GM19240 (cell line): ENCODE measurements around the gene SSTR3.

Source experiments
- DNase-seq: peaks from one replicate; pipeline ENCODE4 v3.0.0; 2011; ENCODE audit warnings: low spot score; ENCODE audit not compliant: insufficient read length

The SSTR3 gene

DNA sequence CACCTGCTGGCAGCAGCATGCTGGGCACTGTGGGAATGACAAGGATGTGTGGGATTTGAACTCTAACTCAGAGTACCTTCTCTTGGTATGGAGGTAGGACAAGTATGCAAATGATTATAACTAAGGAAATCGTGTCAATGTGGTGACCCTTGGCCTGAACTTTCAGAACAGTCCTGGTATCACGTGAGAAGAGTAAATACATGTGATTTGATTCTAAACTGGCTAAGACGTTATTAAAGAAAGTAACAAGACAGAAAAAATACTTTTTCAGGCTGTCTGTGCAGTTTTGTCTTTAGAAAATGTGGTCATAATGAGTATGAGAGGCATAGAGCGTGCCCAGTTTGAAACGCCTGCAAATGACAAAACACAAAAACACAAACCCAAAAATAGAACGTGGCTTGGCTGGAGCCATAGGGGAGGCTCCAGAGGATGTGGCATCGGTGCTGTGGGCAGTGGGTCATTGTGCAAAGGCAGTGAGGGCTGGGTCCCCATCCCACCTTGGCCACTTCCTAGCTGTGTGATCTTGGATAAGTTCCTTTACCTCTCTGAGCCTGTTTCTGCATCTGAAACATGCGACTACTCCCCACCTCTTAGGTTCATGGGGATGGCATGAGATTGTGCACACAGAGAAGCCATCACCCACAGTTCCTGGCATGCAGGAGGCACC, 44.2 kb downstream of the SSTR3 start:
- DNase-seq = no peak

DNA sequence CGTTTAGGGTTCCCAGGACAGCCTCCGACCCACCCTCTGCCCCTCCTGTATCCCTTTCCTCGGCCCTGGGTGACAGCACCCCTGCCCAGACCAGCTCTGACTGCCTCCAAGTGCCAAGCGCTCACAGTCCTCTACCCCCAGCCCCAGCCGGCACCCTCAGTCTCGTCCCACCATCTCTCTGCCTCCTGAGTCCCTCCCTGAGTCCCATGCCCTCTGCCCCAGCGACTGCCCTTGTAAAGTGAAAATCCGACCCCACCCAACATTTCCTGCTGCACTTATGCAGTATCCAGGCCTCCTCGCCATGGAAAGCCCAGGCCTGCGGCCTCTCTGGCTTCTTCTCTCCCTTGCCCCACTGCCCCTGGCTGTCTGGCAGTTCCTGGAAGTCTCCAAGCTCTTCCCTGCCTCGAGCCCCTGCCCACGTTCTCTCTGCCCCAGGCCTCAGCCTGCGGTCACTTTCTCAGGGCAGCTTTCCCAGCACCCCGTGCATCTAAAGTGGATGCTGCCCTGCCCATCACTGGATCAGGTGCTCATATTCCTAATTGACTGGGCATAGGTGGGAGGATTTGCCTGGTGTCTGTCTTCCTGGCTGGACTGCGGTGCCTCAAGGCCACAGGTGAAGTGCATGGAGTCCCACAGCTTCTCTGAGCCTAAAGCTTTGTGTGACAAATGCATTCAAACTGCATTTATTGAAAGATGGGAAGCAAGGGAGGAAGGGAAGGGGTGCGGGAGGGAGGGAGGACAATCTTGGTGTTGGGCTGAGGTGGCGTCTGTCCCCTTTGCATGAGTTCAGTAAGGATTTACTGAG, 44.9 kb downstream of the SSTR3 start:
- DNase-seq = no peak

DNA sequence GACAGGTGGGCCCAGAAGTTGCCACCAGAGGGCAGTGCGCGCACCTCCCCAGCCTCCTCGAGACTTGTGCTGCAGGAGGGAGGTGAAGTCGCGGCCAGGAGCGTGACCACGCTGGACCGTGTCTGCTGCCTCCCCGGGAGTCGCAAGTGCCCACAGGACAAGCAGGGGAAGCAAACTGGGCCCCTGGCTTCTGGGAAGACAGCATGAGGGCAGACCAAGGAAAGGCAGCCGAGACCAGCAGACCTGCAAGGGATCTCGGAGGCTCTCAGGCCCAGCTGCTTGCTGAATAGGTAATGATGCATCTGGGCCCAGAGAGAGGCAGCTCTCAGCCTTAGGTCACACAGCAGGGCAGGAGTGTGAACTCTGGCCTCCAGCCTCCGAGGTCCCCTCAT, 45.6 kb downstream of the SSTR3 start:
- peak; percentile 76 for DNase-seq

DNA sequence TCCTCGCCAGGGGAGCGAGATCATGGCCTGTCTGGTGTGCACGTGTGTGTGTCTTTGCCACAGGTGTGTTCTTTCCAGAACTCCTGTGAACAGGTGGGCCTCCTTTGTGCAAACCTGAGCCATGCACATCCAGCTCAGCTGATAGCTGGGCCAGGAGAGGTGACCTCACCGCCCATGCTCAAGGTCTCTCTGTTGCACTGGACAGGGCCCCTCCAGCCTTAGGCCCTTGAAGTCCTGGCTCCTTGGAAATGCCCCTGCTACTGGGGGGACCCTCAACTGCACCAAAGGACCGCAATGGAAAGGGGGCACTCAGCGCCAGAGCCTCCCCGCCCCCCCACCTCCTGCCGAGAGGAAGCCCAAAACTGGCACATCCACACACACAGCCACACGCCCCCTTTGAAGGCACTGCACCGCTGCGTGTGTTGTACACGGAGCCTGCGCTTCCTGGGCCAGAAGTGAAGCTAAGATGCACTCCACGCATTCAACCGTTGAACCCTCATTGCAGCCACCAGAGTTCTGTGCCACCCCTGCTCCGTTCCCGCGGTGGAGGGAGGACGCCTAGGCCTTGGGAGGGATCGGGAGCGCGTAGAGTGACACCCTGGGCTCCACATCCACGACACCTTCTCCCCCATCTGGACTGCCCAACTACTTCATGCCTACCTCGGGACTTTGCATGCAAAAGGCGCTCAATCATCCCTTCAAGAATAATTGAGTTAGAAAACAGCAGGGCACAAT, 46.2 kb downstream of the SSTR3 start:
- DNase-seq = no peak

DNA sequence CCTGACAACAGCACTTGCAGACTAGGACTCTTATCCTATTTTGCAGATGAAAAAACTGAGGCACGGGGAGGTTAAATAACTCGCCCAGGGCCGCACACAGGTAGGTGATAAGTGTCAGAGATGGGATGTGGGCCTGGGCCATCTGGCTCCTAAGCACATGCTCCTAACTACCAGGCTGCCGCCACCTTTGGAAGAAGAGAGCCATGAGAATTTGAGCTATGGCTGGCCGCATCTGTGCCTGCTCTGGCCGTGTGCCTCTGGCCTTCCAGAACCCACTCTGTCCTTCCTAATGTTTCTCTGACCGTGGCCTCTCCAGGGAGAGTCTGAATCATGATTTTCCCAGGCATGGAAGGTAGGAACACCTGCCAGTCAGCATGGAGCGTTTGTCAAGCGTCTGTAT, 47.2 kb downstream of the SSTR3 start:
- DNase-seq = no peak

DNA sequence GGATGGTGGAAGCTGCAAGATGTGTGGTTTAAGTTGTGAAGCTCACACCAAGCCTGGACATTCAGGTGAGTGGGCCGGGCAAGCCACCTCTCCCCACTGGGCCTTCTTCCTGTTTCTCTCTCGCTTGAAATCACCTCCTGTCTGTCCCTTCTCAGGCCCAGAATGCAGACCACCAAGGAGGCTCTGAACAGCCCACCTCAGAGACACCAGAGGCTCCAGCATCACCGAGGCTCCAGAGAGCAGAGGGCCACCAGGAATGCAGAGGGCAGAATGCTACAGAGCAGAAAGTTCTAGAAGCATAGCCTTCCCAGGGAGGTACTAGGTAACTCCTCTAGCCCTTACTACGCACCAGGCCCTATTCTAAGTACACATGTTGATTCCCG, 47.8 kb downstream of the SSTR3 start:
- DNase-seq = no peak

DNA sequence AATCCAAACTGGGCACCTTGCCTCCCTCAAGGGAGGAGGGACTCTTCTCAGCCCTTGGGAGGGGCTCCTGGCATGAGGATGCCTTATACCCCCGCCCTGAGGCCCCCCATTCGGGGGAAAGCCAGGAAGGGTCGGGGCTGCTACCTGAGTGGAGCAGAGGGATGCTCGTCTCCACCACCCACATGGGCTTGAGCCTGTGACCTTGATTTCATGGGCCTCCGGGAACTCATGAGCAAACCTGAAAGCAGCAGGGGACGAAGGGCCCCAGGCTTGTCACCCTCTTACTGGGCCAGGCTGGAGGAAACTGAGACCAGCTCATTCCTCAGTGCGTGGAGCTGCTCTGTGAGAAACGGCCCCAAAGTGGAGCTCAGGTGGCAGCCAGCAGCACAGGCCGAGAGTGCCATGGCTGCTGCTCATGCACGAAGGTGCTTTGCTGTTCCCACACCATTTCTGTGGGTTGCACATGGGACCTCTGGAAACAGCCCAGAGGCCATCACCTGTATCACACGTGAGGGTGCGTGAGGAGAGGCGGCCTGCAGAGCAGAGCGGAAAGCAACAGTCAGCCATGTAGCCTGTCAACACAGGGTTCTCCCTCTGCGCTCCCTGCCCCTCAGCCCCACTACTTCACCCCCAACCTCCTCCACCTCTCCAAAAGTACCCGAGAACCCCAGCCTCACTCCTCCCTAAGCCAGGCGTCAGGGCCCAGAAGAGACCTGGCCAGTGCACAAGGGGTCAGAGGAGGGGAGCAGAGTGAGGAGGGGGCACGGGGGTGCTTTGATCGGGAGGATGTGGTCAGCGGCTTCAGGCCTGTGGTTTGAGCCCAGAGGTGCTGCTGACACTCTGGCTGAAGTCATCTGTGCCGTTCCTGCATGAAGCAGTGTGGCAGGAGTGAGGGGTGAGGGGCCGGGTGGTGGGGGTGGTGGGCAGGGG, 48.4 kb downstream of the SSTR3 start:
- peak; percentile 57 for DNase-seq

DNA sequence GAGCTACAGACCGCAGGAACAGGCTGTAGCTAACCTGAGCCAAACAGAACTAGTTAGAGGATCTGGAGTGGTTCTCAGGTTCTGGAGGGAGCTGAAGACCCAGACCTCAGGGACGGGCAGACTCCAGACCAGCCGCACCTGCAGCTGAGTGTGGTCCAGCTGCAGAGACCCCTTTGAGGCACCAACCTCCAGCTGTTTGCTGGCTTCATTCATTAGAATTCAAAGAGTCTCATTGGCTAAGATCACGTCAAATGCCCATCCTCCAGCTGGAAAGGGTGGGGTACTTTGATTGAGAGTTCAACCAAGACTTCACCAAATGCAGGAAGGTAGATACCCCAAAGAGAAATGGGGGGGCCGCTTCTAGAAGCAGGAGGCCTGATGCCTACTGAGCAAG, 49.2 kb downstream of the SSTR3 start:
- DNase-seq = no peak

DNA sequence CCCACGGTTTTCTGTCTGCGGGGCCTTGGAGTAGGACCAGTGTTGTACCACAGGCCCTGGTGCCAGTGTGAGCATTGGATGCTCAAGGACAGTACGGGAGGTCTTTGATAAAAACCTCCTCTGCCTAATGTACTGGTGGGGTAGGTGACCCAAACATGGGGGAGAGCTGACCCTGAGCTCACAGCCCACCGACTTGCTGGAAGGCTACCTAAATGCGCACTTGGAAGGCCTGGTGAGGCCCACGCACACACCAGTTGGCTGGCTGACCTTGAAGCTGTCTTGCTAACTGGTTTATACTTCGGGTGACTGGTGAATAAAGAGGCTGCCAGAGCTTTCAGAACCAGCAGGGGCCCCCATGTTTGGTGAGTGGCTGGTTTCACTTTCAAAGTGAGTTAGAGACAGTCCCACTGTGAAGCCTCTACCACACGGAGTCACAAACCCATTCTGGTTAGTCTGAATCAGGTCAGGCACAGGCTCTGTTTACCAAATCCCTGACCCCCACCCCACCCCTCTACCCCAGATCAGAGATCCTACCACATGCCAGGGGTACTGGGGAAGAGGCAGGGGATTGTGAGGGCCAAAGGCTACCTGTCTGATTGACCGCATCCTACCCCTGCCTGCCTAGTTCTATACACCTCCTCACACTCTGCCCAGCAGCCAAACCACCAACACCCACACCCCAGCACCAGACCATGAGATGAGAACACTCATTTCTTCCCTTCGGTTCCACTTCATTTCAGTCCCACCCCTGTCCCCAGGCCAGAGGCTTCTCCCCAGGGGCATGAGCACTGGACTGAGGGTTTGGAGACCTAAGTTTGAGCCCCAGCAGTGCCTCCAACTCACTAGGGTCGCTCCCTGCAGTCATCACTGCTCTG, 49.8 kb downstream of the SSTR3 start:
- DNase-seq = peak; percentile 81

DNA sequence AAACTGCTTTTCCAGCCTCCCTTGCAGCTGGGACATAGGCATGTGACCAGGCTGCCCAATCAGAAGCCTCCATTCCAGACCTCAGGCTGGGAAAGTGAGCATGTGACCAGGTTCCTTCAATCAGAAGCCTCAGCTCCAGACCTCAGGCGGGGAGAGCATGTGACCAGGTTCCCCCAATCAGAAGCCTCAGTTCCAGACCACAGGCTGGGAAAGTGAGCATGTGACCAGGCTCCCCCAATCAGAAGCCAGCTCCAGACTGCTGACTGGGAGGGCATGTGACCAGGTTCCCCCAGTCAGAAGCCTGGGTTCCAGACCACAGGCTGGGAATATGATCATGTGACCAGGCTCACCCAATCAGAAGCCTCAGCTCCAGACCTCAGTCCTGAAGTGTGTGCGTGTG, 50.8 kb downstream of the SSTR3 start:
- DNase-seq = no peak

DNA sequence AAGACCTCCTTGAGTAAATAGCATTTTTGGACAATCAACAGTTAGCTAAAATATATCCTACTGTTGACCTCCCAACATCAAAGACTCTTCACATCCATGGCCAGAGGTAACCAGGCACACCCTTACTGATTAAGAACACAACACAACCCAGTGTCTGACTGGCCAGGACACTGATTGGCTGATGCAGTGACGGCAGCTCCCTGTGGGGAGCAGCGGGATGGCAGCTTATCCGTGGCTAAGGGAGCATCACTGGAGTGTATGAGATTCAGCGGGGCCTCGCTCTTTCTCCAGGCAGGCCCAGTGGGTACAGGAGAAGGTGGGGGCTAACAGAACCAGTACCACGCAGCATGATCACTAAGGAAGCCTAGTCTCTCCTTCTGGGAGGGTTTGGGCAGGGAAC, 52.2 kb downstream of the SSTR3 start:
- DNase-seq = no peak

DNA sequence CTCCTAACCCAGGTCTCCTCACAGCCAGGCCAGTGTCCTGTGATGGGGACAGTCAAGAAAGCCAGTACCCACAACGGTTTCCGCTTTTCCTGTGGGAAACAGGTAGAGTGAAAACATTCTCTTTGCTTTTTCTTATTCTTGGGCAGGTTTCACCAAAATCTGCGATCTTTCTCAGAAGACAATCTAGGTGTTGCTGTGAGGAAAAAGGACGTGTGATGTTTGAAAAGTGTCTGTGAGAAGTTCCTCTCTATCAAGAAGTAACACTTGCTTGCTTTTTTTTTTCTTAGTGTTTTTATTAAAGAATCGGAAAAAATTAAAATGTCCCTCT, 53.4 kb downstream of the SSTR3 start:
- DNase-seq = no peak

DNA sequence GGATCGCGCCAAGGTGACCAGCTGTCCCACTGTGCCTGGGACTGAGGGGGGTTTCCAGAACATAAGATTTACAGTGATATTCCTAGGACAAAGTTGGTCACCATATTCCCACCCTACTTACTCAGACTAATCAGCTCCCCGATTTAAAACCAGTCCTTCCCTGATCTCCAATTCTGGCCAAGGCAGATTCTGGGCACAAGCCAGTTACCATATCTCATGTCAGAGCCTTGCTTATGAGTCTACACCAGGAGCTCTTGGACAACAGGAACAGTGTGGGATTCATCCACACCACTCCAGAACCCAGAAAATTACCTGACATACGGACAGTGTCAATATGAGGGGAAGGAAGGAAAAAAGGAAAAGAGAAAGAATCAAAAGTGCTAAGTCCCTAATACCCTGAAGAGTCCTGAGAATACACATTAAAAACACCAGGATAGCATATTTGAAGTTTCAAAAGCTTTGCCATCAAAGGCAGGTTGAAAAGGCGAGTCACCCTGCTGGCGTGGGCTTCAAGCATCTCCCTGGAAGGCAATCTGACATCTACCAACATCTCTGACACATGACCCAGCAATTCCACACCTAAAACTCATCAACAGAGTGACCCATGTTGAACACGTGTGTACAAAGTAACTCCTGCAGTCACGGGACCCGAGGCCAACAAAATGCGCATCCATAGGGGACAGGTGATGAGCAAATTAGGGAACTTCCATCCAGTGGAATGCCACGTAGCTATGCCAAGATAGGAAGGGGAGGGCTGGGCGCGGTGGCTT, 54.6 kb downstream of the SSTR3 start:
- no peak for DNase-seq

DNA sequence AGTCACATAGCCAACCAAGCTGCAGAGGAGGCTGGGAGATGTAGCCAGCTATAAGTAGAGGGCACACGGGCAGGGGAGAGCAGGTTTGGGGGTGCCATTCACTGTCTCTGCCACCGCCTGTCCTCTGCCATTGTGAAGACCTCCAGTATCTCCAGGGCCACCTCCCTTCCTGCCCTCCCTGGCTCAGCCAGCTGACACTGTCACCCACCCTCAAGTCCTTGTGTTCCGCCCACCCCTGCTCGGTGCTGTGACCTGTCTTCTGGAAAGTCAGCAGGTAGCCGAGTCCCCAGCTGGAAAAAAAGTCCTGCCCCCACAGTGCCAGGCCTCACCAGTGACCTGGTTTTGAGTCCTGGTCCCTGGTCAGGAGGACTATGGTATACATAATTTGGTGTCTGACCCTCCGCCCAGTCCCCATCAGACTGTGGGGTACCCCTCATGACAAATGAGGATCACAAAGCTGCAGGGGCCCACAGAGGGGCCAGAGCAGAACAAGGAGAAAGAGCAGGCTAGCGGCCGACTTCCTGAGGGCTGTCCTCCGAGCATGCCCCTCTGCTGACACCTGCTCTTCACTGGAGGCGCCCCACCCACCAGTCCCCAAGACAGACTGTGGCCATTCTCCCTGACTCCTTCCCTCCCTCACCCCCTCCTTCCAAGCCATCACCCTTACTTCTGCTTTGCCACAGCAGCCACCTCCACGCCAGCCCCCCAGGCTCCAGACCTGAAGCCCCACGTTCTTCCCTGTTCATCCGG, 55.4 kb downstream of the SSTR3 start:
- DNase-seq = no peak

DNA sequence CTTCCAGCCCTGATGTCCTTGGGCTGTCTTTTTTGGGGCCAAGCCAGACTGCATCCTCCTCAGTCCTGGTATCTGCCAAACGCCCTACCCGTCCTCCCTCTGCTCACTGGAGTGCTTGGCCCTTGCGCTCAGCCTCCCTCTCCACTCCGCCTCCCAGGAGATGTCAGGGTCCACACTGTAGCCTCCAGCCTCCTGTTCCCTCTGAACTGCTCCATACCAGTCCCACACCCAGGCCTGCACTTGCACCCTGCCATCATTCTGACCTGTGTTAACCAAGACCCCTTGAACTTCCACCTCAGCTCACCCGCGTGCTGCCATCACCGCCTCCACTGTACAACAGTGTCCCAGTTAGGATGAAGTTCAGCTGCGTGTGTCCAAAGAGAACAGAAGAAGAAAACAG, 56.3 kb downstream of the SSTR3 start:
- DNase-seq = no peak

DNA sequence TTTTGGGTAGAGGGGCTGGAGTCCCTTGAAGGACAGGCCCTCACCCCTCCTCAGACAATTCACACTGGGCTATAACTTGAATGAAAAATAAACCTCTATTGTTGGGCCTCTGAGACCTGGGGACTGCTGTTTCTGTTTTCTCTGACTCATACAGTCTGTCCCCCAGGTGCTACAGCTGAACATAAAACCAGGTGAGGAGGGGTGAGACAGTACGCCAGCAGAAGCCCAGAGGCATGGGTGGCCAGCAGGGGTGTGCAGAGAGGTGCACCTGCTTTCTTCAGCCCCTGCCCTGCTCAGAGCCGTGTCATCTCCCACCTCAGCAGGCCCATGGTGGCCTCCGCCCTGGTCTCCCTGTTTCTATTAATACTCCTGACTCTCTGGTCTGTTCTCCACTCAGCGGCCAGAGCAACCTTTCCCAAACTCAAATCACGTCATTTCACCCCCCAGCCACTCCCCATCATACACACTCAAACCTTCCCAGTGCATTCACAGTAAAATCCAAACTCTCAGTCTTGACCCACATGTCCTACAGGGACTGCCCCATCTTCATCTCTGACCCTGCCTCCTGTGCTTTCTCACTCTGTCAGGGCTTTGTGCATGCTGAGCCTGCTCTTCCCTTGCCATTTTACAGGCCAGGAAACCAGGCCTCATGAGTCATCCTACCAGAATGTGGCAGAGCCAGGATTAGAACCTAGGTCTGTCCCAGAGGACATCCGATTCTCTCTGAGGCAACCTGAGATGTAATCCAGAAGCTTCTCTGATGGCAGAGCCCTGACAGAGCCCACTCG, 57.2 kb downstream of the SSTR3 start:
- no peak for DNase-seq
